HAP-1 (cell line): ENCODE measurements around the gene FAHD1.

ENCODE experiments used
- DNase-seq, 2 experiments: peaks; one replicate each; pipeline ENCODE4 v3.0.0-alpha.2; 2016 to 2020; ENCODE audit warnings: low spot score in 2 of 2
- H3K27me3 ChIP-seq: fragments of 250-450 bp; sonication (Bioruptor Pico); 2 replicates; pipeline ENCODE4 v1.5.1; 2020; ENCODE audit warnings: low read depth, mild to moderate bottlenecking, moderate library complexity
- H3K36me3 ChIP-seq: fragments of 250-450 bp; sonication (Bioruptor Pico); replicated peaks from 2 replicates; pipeline ENCODE4 v1.5.1; 2020; ENCODE audit warnings: mild to moderate bottlenecking
- H3K4me1 ChIP-seq: fragments of 250-450 bp; sonication (Bioruptor Pico); 2 replicates; pipeline ENCODE4 v1.5.1; 2020; ENCODE audit warnings: mild to moderate bottlenecking
- H3K4me3 ChIP-seq: fragments of 250-450 bp; sonication (Bioruptor Pico); 2 replicates; pipeline ENCODE4 v1.5.1; 2020; ENCODE audit warnings: mild to moderate bottlenecking, moderate library complexity
- H3K9me3 ChIP-seq: fragments of 250-450 bp; sonication (Bioruptor Pico); 2 replicates; pipeline ENCODE4 v1.5.1; 2020; ENCODE audit warnings: mild to moderate bottlenecking, moderate library complexity
- in situ Hi-C: fragments of 300-500 bp; cut with MboI; formaldehyde crosslinking; loops from 3 replicates; pipeline ENCODE4 v1.14.3; 2020; ENCODE audit warnings: low sequenced_read_pairs, inconsistent platforms, mixed read lengths

Gene FAHD1

DNA sequence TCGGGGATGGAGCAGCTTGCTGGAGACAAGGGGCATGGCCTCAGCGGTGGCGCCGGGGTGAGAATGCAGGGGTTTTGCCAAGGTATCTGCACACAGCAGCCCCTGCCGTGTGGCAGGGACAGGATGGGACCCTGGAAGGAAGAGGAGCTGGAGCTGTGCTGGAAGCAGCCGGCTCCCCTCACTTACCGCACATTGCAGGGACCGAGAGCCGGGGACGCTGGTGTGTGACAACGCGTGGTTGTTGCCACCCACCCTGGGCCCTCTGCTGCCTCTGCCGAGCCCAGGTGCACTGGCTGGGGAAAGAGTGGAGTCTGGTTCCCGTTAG lies 41.2 kb upstream of the FAHD1 start:
- H3K36me3 ChIP-seq = peaks cover 10% of the 10 kb centered on the region
- H3K4me1 ChIP-seq = no peaks in the 10 kb centered on the region
- no peak for DNase-seq
- no peak overlapping the region for H3K4me3 ChIP-seq
- in situ Hi-C loops = no loop called here
- no peaks in the 10 kb centered on the region for H3K27me3 ChIP-seq
- no peaks in the 10 kb centered on the region for H3K9me3 ChIP-seq

GRCh38 chr16:1786242-1787055 lies 40.6 kb upstream of the FAHD1 start:
- Histone ChIP-seq H3K9me3 (no peaks in the 10 kb centered on the region), H3K27me3 (no peaks in the 10 kb centered on the region), H3K4me3 (no peak overlapping the region), H3K36me3 (peaks cover 10% of the 10 kb centered on the region), H3K4me1 (no peaks in the 10 kb centered on the region)
- peak in 1 of 2 experiments; percentile 13 for DNase-seq
- in situ Hi-C loops = no loop called here

- DNase-seq = no peak
- no peaks in the 10 kb centered on the region for H3K27me3 ChIP-seq
- no peak overlapping the region for H3K4me3 ChIP-seq
- H3K9me3 ChIP-seq = no peaks in the 10 kb centered on the region
- no peaks in the 10 kb centered on the region for H3K4me1 ChIP-seq
- H3K36me3 ChIP-seq = peaks cover 10% of the 10 kb centered on the region
- in situ Hi-C loops = no loop called here
Measured at GRCh38 chr16:1787056-1787321, 40.0 kb upstream of the FAHD1 start.

DNA sequence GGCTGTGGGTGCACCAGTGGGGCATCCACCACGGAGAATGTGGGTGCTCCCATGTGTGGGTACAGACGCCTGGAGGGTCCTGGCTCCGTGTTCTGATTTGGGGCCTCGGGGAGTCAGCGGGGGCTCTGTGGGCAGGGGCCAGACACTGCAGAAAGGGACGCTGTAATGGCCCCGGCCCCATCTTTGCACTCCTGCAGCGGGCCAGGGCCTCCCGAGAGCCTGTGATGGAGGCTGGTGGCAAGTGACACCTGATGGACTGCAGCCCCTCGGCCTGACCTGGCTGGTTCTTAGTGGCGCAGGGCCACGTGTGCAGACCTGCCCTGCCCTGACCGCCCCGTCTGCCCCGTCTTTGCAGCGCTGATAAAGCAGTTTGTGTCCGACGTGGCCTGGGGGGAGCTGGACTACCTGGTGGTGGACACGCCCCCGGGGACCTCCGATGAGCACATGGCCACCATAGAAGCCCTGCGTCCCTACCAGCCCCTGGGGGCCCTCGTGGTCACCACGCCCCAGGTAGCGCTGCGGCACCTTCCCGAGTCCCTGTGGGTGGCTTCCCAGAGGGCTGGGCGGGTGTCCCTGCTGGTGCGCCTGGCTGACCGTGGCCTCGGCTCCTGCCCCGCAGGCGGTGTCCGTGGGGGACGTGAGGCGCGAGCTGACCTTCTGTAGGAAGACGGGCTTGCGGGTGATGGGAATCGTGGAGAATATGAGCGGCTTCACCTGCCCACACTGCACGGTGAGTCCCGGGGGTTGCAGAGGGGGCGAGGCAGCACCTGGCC lies 39.5 kb upstream of the FAHD1 start:
- Histone ChIP-seq H3K4me3 (no peak overlapping the region), H3K9me3 (no peaks in the 10 kb centered on the region), H3K36me3 (peaks cover 10% of the 10 kb centered on the region), H3K27me3 (no peaks in the 10 kb centered on the region), H3K4me1 (no peaks in the 10 kb centered on the region)
- in situ Hi-C loops = no loop called here
- DNase-seq = no peak

DNA sequence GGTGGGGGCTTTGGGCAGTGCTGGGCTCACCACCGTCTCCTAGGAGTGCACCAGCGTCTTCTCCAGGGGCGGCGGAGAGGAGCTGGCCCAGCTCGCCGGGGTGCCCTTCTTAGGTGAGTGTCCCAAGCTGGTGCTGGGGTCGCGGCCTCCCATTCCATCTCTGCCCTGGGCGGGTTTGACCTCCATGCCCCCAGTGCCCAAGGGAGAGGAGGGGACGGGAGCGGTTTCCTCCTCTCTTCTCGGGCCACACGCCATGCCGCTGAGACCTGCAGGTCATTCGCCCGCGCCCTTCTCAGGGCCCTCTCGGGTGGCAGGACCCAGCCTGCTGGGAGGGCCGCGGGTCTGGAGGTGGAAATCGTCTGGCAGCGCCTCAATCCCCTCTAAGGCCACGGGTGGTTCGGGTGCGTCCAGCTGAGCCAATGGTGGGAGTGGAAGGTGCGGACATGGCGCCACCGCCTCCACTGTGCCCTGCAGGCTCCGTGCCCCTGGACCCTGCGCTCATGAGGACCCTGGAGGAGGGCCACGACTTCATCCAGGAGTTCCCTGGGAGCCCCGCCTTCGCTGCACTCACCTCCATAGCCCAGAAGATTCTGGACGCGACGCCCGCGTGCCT lies 38.8 kb upstream of the FAHD1 start:
- in situ Hi-C loops = no loop called here
- peaks cover 10% of the 10 kb centered on the region for H3K36me3 ChIP-seq

GRCh38 chr16:1788708-1789100 lies 38.3 kb upstream of the FAHD1 start:
- peaks cover 10% of the 10 kb centered on the region for H3K36me3 ChIP-seq

More for the DNA sequence above, 38.8 kb upstream of the FAHD1 start:
- H3K4me3 ChIP-seq = no peak overlapping the region
- H3K27me3 ChIP-seq = no peaks in the 10 kb centered on the region
- H3K4me1 ChIP-seq = no peaks in the 10 kb centered on the region
- no peaks in the 10 kb centered on the region for H3K9me3 ChIP-seq
- no peak for DNase-seq

GRCh38 chr16:1789643-1790045 lies 37.4 kb upstream of the FAHD1 start:
- no peak for DNase-seq
- Histone ChIP-seq H3K4me1 (no peaks in the 10 kb centered on the region), H3K9me3 (no peaks in the 10 kb centered on the region), H3K4me3 (no peak overlapping the region), H3K27me3 (no peaks in the 10 kb centered on the region), H3K36me3 (peaks cover 6% of the 10 kb centered on the region)
- in situ Hi-C loops = no loop called here

More at GRCh38 chr16:1788708-1789100, 38.3 kb upstream of the FAHD1 start:
- no peak for DNase-seq
- H3K4me3 ChIP-seq = no peak overlapping the region
- no peaks in the 10 kb centered on the region for H3K4me1 ChIP-seq
- in situ Hi-C loops = no loop called here
- no peaks in the 10 kb centered on the region for H3K9me3 ChIP-seq
- H3K27me3 ChIP-seq = no peaks in the 10 kb centered on the region

DNA sequence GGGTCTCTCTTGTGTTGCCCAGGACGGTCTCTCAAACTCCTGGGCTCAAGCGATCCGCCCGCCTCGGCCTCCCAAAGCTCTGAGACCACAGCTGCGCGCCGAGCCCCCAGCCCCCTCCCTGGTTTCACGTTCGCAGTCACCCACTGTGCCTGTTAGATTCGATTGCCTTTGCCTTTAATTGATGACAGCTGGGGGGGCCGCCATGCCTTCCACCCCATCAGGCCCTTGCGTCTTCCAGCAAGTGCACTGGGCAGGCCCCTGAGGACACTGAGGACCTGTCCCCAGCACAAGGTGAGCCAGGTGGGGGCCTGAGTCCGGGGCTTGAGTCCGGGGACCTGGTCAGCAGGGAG lies 36.8 kb upstream of the FAHD1 start:
- H3K4me1 ChIP-seq = no peaks in the 10 kb centered on the region
- H3K4me3 ChIP-seq = no peak overlapping the region
- no peaks in the 10 kb centered on the region for H3K27me3 ChIP-seq
- in situ Hi-C loops = no loop called here
- H3K36me3 ChIP-seq = peaks cover 6% of the 10 kb centered on the region; the same call in 1 of the 2 replicates
- no peak for DNase-seq
- H3K9me3 ChIP-seq = no peaks in the 10 kb centered on the region

- in situ Hi-C loops = no loop called here
- H3K9me3 ChIP-seq = no peaks in the 10 kb centered on the region
- H3K4me1 ChIP-seq = no peaks in the 10 kb centered on the region
- peaks cover 6% of the 10 kb centered on the region; the same call in 1 of the 2 replicates for H3K36me3 ChIP-seq
- no peak for DNase-seq
- no peaks in the 10 kb centered on the region for H3K27me3 ChIP-seq
- no peak overlapping the region for H3K4me3 ChIP-seq
Measured at GRCh38 chr16:1790611-1791255, 36.3 kb upstream of the FAHD1 start.

GRCh38 chr16:1791256-1791942 lies 35.6 kb upstream of the FAHD1 start:
- no peaks in the 10 kb centered on the region for H3K4me1 ChIP-seq
- no peaks in the 10 kb centered on the region for H3K9me3 ChIP-seq
- in situ Hi-C loops = no loop called here
- H3K27me3 ChIP-seq = no peaks in the 10 kb centered on the region
- H3K36me3 ChIP-seq = peaks cover 6% of the 10 kb centered on the region; the same call in 1 of the 2 replicates
- no peak overlapping the region for H3K4me3 ChIP-seq
- DNase-seq = no peak

GRCh38 chr16:1791943-1792812 lies 34.8 kb upstream of the FAHD1 start:
- peaks cover 6% of the 10 kb centered on the region; the same call in 1 of the 2 replicates for H3K36me3 ChIP-seq
- in situ Hi-C loops = no loop called here
- H3K27me3 ChIP-seq = no peaks in the 10 kb centered on the region
- no peak overlapping the region for H3K4me3 ChIP-seq
- no peaks in the 10 kb centered on the region for H3K4me1 ChIP-seq
- H3K9me3 ChIP-seq = no peaks in the 10 kb centered on the region
- DNase-seq = no peak

GRCh38 chr16:1792836-1793577 lies 34.0 kb upstream of the FAHD1 start:
- Histone ChIP-seq H3K9me3 (peaks cover 2% of the 10 kb centered on the region), H3K4me3 (no peak overlapping the region), H3K36me3 (peaks cover 6% of the 10 kb centered on the region; the same call in 1 of the 2 replicates), H3K4me1 (no peaks in the 10 kb centered on the region), H3K27me3 (no peaks in the 10 kb centered on the region)
- in situ Hi-C loops = no loop called here
- DNase-seq = no peak
